H1 (cell line): ENCODE results near the gene ODAD3. TPM values are rescaled to one million over a fixed set of nuclear protein-coding genes. Genes with fewer than 3 reads are reported as not detected.

Experiments
- CEBPB ChIP-seq: IDR thresholded peaks from 2 replicates; pipeline ENCODE4 v1.6.1; 2012; ENCODE audit warnings: low read depth, low read length
- CTCF ChIP-seq, 3 experiments: IDR thresholded peaks; 1 replicate in 2 of 3; 2 replicates in 1 of 3; pipeline versions ENCODE4 v1.5.1 to v1.6.1; 2011; ENCODE audit warnings: low read length in 3 of 3, mild to moderate bottlenecking in 3 of 3, inconsistent platforms in 2 of 3, low read depth in 1 of 3, moderate library complexity in 1 of 3; ENCODE audit not compliant: insufficient read depth in 1 of 3; ENCODE audit errors: control extremely low read depth in 1 of 3
- EZH2 ChIP-seq: fragments of 200-600 bp; sonication (generic); IDR thresholded peaks from 2 replicates; pipeline ENCODE4 v1.7.1; 2012; ENCODE audit warnings: low read depth, mild to moderate bottlenecking, moderate library complexity, low read length, inconsistent platforms; ENCODE audit not compliant: severe bottlenecking
- HDAC2 ChIP-seq, 2 experiments: fragments of 300-600 bp in 1 of 2; sonication (generic) in 1 of 2; IDR thresholded peaks; 2 replicates each; pipeline ENCODE4 v1.6.1; 2011 to 2012; ENCODE audit warnings: low read depth in 2 of 2, low read length in 2 of 2, mild to moderate bottlenecking in 2 of 2, moderate library complexity in 2 of 2, borderline replicate concordance in 1 of 2, inconsistent platforms in 1 of 2
- SIX5 ChIP-seq: IDR thresholded peaks from 2 replicates; pipeline ENCODE4 v1.6.1; 2011; ENCODE audit warnings: mild to moderate bottlenecking, low read depth, low read length
- polyA plus RNA-seq, 7 experiments: library from polyadenylated mRNA; depleted of rRNA in 3 of 7; stranded (reverse) in 5 of 7; unstranded in 2 of 7; fragments of >200 nt in 5 of 7; fragments of 200-250 nt in 2 of 7; gene quantifications; 1 replicate in 5 of 7; 2 replicates in 1 of 7; 4 replicates in 1 of 7; pipeline versions ENCODE4 v1.2.1 to v1.2.3, GENCODE V29; 2011 to 2013; ENCODE audit warnings: missing spikeins in 2 of 7, mixed read lengths in 2 of 7
- total RNA-seq: library from RNA; stranded (reverse); fragmentation: NEBNext Ultra II Directional; extraction: Animal tissue kit (Norgen Biotek cat#: 25700); gene quantifications from 2 replicates; pipeline ENCODE4 v1.2.1, GENCODE V29; 2021
- TF ChIP-seq, protein P1 (sequence below): IDR thresholded peaks from 2 replicates; pipeline ENCODE4 v1.6.1; 2011; ENCODE audit warnings: low read depth, mild to moderate bottlenecking, low read length; ENCODE audit not compliant: insufficient read depth

The ODAD3 gene
- total and polyA plus RNA-seq, 2 of the 8 experiments (the other 6 are each of a cell fraction or from before 2014, with no cell fraction given): 2.1 to 2.2 TPM

DNA sequence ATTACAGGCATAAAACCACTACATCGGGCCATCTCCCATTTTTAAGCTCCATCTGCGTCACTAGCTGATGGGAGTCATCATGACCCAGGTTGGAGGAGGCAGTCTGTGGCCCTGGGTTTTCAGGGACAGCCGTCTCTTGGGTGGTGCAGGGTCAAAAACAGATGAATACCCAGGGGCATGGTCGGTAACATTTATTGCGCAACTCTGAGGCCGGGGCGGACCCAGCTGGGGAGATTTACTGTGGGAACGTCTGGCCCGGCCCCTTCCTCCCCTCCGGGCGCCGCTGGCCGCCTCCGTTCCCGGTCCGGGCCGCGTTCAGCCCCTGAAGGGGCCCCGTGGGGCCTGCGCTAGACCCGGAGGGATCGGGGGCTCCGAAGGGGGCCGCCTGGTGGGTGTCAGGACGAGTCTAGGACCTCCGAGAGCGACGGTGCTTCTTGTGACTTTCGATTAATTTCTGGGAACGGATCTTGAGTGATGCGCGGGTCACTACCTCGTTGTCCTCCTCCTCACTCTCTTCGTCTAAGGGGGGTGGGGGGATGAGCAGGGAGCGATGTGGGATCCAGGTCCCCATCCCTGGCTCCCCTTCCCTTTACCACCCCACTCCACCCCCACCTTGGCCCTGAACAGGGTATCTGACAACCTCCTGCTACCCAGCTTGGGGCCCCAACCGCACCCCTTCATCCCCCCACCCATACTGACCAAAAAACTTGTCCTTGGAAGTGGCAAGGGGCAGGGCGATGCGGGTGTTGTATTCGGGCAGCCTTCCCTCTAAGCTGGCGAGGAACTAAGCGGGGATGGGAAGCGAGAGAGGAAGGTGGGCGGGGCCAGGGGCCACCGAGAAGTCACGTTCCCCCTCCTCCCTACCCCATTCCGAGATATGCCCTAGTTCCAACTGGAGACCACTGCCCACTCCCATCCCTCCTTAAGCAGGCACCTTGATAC lies 14.2 kb downstream of the ODAD3 start (continued):
- TF ChIP-seq, protein P1, sequence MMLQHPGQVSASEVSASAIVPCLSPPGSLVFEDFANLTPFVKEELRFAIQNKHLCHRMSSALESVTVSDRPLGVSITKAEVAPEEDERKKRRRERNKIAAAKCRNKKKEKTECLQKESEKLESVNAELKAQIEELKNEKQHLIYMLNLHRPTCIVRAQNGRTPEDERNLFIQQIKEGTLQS: no peak
- TF ChIP-seq SIX5: no peak
- TF ChIP-seq HDAC2 (IDR thresholded peaks at IDR 0.05; ENCODE audit: borderline replicate concordance in 1 of 2, low read depth in 2 of 2, low read length in 2 of 2): no peak
- TF ChIP-seq CEBPB: peak; percentile 99
- TF ChIP-seq CTCF (IDR thresholded peaks at IDR 0.05; ENCODE audit: control extremely low read depth in 1 of 3, insufficient read depth in 1 of 3, low read depth in 1 of 3, low read length in 3 of 3): no peak
- TF ChIP-seq EZH2: peak; percentile 22
